RWPE2 (cell line): ENCODE data around the gene ZNF860.
A peak's percentile ranks its signal among the peaks of the same experiment; 100 is the strongest.

Source experiments
- ATAC-seq: fragments of 200-7000 bp; cut with Tn5 transposase; 3 replicates; pipeline ENCODE4 v1.9.1; 2021; ENCODE audit warnings: low read depth
- DNase-seq: peaks from one replicate; pipeline ENCODE4 v3.0.0-alpha.2; 2020; ENCODE audit warnings: low spot score
- H3K27ac ChIP-seq: fragments of 450-650 bp; 2 replicates; pipeline ENCODE4 v1.5.1; 2017; ENCODE audit warnings: mild to moderate bottlenecking; ENCODE audit not compliant: poor library complexity, severe bottlenecking
- H3K27me3 ChIP-seq: fragments of 250-450 bp; sonication (Bioruptor Pico); 2 replicates; pipeline ENCODE4 v1.5.1; 2021; ENCODE audit warnings: mild to moderate bottlenecking, moderate library complexity; ENCODE audit not compliant: insufficient read depth, poor library complexity, severe bottlenecking
- H3K36me3 ChIP-seq: fragments of 250-450 bp; sonication (Bioruptor Pico); 2 replicates; pipeline ENCODE4 v1.5.1; 2020; ENCODE audit warnings: low read depth, mild to moderate bottlenecking, moderate library complexity
- H3K4me1 ChIP-seq: fragments of 250-450 bp; sonication (Bioruptor Pico); 2 replicates; pipeline ENCODE4 v1.5.1; 2021; ENCODE audit warnings: mild to moderate bottlenecking, moderate library complexity; ENCODE audit not compliant: insufficient read depth, poor library complexity, severe bottlenecking
- H3K4me3 ChIP-seq: fragments of 250-450 bp; sonication (Bioruptor Pico); 2 replicates; pipeline ENCODE4 v1.5.1; 2021; ENCODE audit warnings: mild to moderate bottlenecking, moderate library complexity; ENCODE audit not compliant: severe bottlenecking
- H3K9me3 ChIP-seq: fragments of 250-450 bp; sonication (Bioruptor Pico); 2 replicates; pipeline ENCODE4 v1.5.1; 2021; ENCODE audit warnings: mild to moderate bottlenecking, moderate library complexity; ENCODE audit not compliant: severe bottlenecking
- CTCF ChIP-seq: fragments of 450-650 bp; IDR thresholded peaks from one replicate; pipeline ENCODE4 v1.5.1; 2017; ENCODE audit warnings: mild to moderate bottlenecking, moderate library complexity; ENCODE audit not compliant: poor library complexity, severe bottlenecking

Gene ZNF860

GRCh38 chr3:31977736-31978135 lies 3.8 kb upstream of the ZNF860 start:
- ATAC-seq (no peak), DNase-seq (no peak)
- Histone ChIP-seq H3K9me3 (no peaks in the 10 kb centered on the region), H3K27ac (peak overlapping the region; percentile 93), H3K36me3 (peaks cover 52% of the 10 kb centered on the region), H3K4me1 (peaks cover 31% of the 10 kb centered on the region), H3K27me3 (no peaks in the 10 kb centered on the region), H3K4me3 (no peak overlapping the region)
- no peak for TF ChIP-seq CTCF

GRCh38 chr3:31978553-31978952 lies 3.0 kb upstream of the ZNF860 start:
- DNase-seq (no peak), ATAC-seq (peak; percentile 62)
- Histone ChIP-seq H3K4me1 (peaks cover 31% of the 10 kb centered on the region), H3K4me3 (peak overlapping the region; percentile 73), H3K36me3 (peaks cover 52% of the 10 kb centered on the region), H3K27ac (peak overlapping the region; percentile 93), H3K27me3 (no peaks in the 10 kb centered on the region), H3K9me3 (no peaks in the 10 kb centered on the region)
- no peak for TF ChIP-seq CTCF

- DNase-seq (no peak), ATAC-seq (no peak)
- Histone ChIP-seq H3K4me3 (peak overlapping the region; percentile 73), H3K9me3 (no peaks in the 10 kb centered on the region), H3K36me3 (peaks cover 49% of the 10 kb centered on the region), H3K27ac (peak overlapping the region; percentile 93), H3K27me3 (no peaks in the 10 kb centered on the region), H3K4me1 (peaks cover 31% of the 10 kb centered on the region)
- no peak for TF ChIP-seq CTCF
Observed at GRCh38 chr3:31979001-31979697, 2.4 kb upstream of the ZNF860 start.

- Histone ChIP-seq H3K4me3 (peak overlapping the region; percentile 73), H3K27me3 (no peaks in the 10 kb centered on the region), H3K36me3 (peaks cover 45% of the 10 kb centered on the region), H3K27ac (peak overlapping the region; percentile 93), H3K4me1 (peaks cover 23% of the 10 kb centered on the region), H3K9me3 (no peaks in the 10 kb centered on the region)
- DNase-seq: peak; percentile 67
- TF ChIP-seq CTCF: peak; percentile 3
- ATAC-seq: peak; percentile 35
Observed at GRCh38 chr3:31980530-31981205, 882 bp upstream of the ZNF860 start.

- no peak for TF ChIP-seq CTCF
- DNase-seq (no peak), ATAC-seq (no peak)
- peaks cover 22% of the 10 kb centered on the region for H3K36me3 ChIP-seq
- no peak overlapping the region for H3K4me3 ChIP-seq
- H3K27ac ChIP-seq: no peak overlapping the region
- peaks cover 6% of the 10 kb centered on the region for H3K4me1 ChIP-seq
- no peaks in the 10 kb centered on the region for H3K9me3 ChIP-seq
- no peaks in the 10 kb centered on the region for H3K27me3 ChIP-seq
Observed at GRCh38 chr3:31984321-31984720, 2.8 kb downstream of the ZNF860 start.
